Activated CD8-positive, alpha-beta T cell treated with anti-CD3 and anti-CD28 coated beads for 36 hours (primary cell): ENCODE measurements around the gene SOX18. TPM values are rescaled to one million over a fixed set of nuclear protein-coding genes. Genes with fewer than 3 reads are reported as not detected.

Experiments
- ATAC-seq: fragments of 200-7000 bp; cut with Tn5 transposase; one replicate; pipeline ENCODE4 v1.10.0; 2021; ENCODE audit warnings: mild to moderate bottlenecking, moderate library complexity
- CTCF ChIA-PET: fragments of 350-600 bp; sonication (Branson Sonifier 250); formaldehyde crosslinking; loops from one replicate; lab custom pipeline; 2021; ENCODE audit warnings: antibody characterized with exemption; lab: Charles Lee
- POLR2A ChIA-PET: fragments of 350-600 bp; sonication (Branson Sonifier 250); formaldehyde crosslinking; loops from one replicate; lab custom pipeline; 2021; ENCODE audit warnings: antibody characterized with exemption; lab: Charles Lee
- DNase-seq: peaks from one replicate; pipeline ENCODE4 v3.0.0-alpha.2; 2020
- H3K27ac Mint-ChIP-seq: one replicate; pipeline ENCODE4 v1.8.0; 2021; ENCODE audit warnings: mild to moderate bottlenecking, mixed read lengths
- H3K27me3 Mint-ChIP-seq: one replicate; pipeline ENCODE4 v1.8.0; 2021; ENCODE audit warnings: mixed read lengths
- H3K36me3 Mint-ChIP-seq: one replicate; pipeline ENCODE4 v1.8.0; 2021; ENCODE audit warnings: low read depth, mixed read lengths
- H3K4me1 Mint-ChIP-seq: one replicate; pipeline ENCODE4 v1.8.0; 2021; ENCODE audit warnings: low read depth, mixed read lengths
- H3K4me3 Mint-ChIP-seq: one replicate; pipeline ENCODE4 v1.8.0; 2021; ENCODE audit warnings: mild to moderate bottlenecking, moderate library complexity, mixed read lengths
- H3K9me3 Mint-ChIP-seq: one replicate; pipeline ENCODE4 v1.8.0; 2021; ENCODE audit warnings: mixed read lengths
- CTCF ChIP-seq: fragments of 200-600 bp; IDR thresholded peaks from one replicate; pipeline ENCODE4 v1.8.0; 2022; ENCODE audit warnings: antibody characterized with exemption, mild to moderate bottlenecking
- intact Hi-C: fragments of 100-400 bp; cut with micrococcal nuclease; formaldehyde crosslinking; loops from one replicate; pipeline ENCODE4 v1.10.0; 2022
- total RNA-seq, 2 experiments: library from RNA; stranded (reverse); gene quantifications; one replicate each; pipeline ENCODE4 v1.2.3, GENCODE V29; 2021

Gene SOX18
- total RNA-seq, 2 experiments from 2014 or later: not detected

DNA sequence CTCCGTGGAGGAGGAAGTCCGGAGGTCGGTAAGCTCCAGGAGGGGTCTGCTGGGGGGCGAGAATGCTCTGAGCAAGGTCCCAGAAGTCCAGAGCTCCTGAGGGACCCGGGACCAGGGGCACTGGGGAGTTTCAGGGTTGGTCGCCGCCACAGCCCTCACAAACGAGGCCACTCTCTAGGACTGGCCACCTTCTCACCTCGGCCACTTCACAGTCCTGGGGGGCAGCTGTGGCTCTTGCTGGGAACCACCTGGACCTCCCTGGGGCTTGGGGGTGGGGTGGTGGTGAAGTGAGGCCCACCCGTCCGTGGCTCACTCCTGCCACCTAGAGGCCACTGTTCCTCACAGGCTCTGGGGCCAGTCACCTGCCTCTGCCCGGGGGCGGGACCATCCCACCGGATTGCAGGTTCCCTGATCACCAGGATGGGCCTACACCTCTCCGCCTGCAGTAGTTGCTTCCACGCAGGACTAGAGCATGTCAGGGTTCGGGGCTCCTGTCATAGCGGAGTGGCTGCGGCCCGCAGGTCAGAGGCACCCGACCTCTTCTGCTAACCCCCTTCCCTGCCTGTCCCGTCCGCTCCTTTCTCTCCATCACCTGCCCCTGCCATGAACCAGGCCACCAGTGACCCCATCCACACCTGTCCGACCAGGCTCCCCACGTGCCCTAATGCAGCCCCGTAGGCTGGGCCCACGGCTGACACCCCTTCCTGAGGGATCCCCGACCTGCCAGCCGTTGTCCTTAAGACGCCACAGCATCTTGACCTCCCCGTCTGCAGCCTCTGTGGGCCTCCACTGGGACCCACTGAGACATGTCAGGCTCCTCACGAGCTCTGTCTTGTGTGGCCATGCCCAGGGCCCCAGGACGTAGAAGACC, 8.4 kb upstream of the SOX18 start:
- ChIA-PET CTCF (interaction anchor here (0.7 to 5.0 kb wide), 16 partner anchors 14 to 309 kb away, joined by 3 to 47 read pairs (median 4); partner anchors contain the start of genes PRPF6 and TPD52L2), POLR2A (interaction anchor here (0.7 to 1.1 kb wide), 6 partner anchors 13 to 193 kb away, joined by 3 to 4 read pairs (median 3); partner anchors contain the start of genes C20orf204, PRPF6 and TPD52L2)
- Mint-ChIP-seq H3K9me3 (no peaks in the 10 kb centered on the region), H3K27me3 (peaks cover 11% of the 10 kb centered on the region), H3K4me1 (peaks cover 13% of the 10 kb centered on the region), H3K4me3 (peak overlapping the region; percentile 76), H3K27ac (peak overlapping the region; percentile 75), H3K36me3 (no peaks in the 10 kb centered on the region)
- DNase-seq (peak; percentile 91), ATAC-seq (peak; percentile 84)
- peak; percentile 88 for TF ChIP-seq CTCF
- intact Hi-C loops: no loop called here

DNA sequence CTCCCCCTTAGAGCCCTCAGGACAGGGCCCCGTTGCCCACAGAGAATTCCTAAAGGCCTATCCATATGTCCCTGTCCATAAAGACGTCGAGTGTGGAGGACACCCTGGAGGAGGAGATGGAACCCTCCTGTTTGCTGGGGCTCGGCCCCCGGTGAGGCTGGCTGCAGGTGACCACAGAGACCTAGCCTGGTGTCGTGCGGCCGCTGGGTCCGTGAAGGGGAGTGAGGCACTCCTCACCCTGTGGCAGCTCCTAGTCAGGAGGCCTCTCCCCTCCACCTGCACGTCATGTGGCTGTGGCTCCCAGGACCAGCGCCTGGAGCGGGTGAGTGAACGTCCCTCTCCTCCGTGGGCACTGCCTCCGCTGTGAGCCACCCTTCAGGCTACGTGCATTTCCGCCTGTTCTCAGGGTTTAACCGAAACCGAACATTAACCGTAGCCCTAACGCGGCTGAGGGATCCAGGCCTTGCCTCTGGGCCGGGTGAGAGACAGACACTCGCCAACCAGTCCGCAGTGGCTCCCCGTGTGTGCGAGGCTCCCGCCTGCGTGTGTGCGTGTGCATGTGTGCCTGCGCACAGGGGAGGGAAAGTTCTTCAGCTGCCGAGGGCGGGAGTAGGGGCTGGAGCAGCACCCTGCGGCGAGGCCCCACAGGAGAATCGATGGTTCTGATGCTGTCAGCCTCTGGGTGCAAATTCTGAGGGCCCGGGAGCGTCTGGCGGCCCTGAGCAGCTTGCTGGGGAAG, 7.6 kb upstream of the SOX18 start:
- Mint-ChIP-seq H3K4me3 (peak overlapping the region; percentile 76), H3K27me3 (peaks cover 11% of the 10 kb centered on the region), H3K27ac (peak overlapping the region; percentile 75), H3K36me3 (no peaks in the 10 kb centered on the region), H3K9me3 (no peaks in the 10 kb centered on the region), H3K4me1 (peaks cover 13% of the 10 kb centered on the region)
- TF ChIP-seq CTCF: no peak
- peak; percentile 45 for ATAC-seq
- intact Hi-C loops: no loop called here
- ChIA-PET CTCF (interaction anchor here (0.7 to 5.0 kb wide), 16 partner anchors 13 to 308 kb away, joined by 3 to 47 read pairs (median 4); partner anchors contain the start of genes PRPF6 and TPD52L2), POLR2A (interaction anchor here (0.7 to 1.0 kb wide), 5 partner anchors 12 to 192 kb away, joined by 3 to 4 read pairs (median 3); partner anchors contain the start of genes C20orf204, PRPF6 and TPD52L2)
- DNase-seq: peak; percentile 57

GRCh38 chr20:64056639-64056888, 7.1 kb upstream of the SOX18 start:
- peak overlapping the region; percentile 76 for H3K4me3 Mint-ChIP-seq
- TF ChIP-seq CTCF: no peak
- ATAC-seq (no peak), DNase-seq (no peak)
- ChIA-PET CTCF (interaction anchor here (5.0 kb wide), 1 partner anchor 18 kb away, joined by 47 read pairs; no protein-coding TSS in a partner anchor), POLR2A (no interaction called here)
- intact Hi-C loops: no loop called here
- H3K4me1 Mint-ChIP-seq: peaks cover 13% of the 10 kb centered on the region
- H3K9me3 Mint-ChIP-seq: no peaks in the 10 kb centered on the region
- peaks cover 14% of the 10 kb centered on the region for H3K27me3 Mint-ChIP-seq
- no peaks in the 10 kb centered on the region for H3K36me3 Mint-ChIP-seq
- no peak overlapping the region for H3K27ac Mint-ChIP-seq

- DNase-seq: no peak
- Mint-ChIP-seq H3K27ac (no peak overlapping the region), H3K4me3 (no peak overlapping the region), H3K9me3 (no peaks in the 10 kb centered on the region), H3K4me1 (peaks cover 13% of the 10 kb centered on the region), H3K27me3 (peaks cover 15% of the 10 kb centered on the region), H3K36me3 (no peaks in the 10 kb centered on the region)
- intact Hi-C loops: no loop called here
- CTCF ChIA-PET: interaction anchor here (5.0 kb wide), 1 partner anchor 17 kb away, joined by 47 read pairs; no protein-coding TSS in a partner anchor
- ATAC-seq: no peak
- TF ChIP-seq CTCF: no peak
- POLR2A ChIA-PET: no interaction called here
Measured at GRCh38 chr20:64055893-64056638, 6.6 kb upstream of the SOX18 start.
